Gastrocnemius medialis (tissue), 4 donors: ENCODE measurements around the gene EXPH5.

Experiments used
- CTCF ChIP-seq, 5 experiments: fragments of 450-650 bp in 3 of 5; fragments of 200-600 bp in 2 of 5; sonication (generic) in 2 of 5; IDR thresholded peaks in 4 of 5; conservative IDR thresholded peaks in 1 of 5; 1 replicate in 4 of 5; 2 replicates in 1 of 5; pipeline ENCODE4 v1.5.1; 2016 to 2019; ENCODE audit warnings: antibody characterized with exemption in 5 of 5, mild to moderate bottlenecking in 3 of 5, moderate library complexity in 3 of 5
- POLR2A ChIP-seq, 2 donors: fragments of 450-650 bp; IDR thresholded peaks; one replicate each; pipeline ENCODE4 v1.6.1; 2017; ENCODE audit warnings: antibody characterized with exemption in 2 of 2, mild to moderate bottlenecking in 2 of 2, moderate library complexity in 2 of 2

DNA sequence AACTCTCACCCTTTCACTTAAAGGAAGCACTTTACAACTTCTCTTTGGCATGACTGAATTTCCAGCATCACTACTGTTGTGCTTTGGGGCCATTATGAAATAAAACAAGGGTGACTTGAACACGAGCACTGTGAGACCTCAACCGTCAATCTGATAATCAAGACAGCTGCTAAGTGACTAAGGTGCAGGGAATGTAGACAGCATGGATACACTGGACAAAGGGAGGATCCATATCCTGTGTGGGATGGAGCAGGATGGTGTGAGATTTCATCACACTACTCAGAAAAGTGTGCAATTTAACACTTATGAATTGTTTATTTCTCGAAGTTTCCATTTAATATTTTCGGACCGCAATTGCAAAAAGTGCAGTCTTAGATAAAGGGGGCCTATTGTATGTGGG is 16.1 kb upstream of the EXPH5 start:
- no peak for TF ChIP-seq CTCF (IDR thresholded peaks at IDR 0.05 in 4 of 5, conservative IDR thresholded peaks at IDR 0.05 in 1 of 5)
- TF ChIP-seq POLR2A (IDR thresholded peaks at IDR 0.05): no peak
